DMS153 treated with DMSO at 0.1 percent for 48 hours (cell line): ENCODE results near the gene CSF1.

ENCODE experiments used
- DNase-seq: peaks from one replicate; lab custom pipeline; 2025; ENCODE audit not compliant: unreplicated experiment; lab: John Stamatoyannopoulos, UW

CSF1 gene

GRCh38 chr1:109901141-109901523, 9.5 kb upstream of the CSF1 start:
- no peak for DNase-seq

GRCh38 chr1:109901524-109902145, 9.0 kb upstream of the CSF1 start:
- DNase-seq, result no peak

GRCh38 chr1:109902204-109902985, 8.3 kb upstream of the CSF1 start:
- DNase-seq, result no peak

GRCh38 chr1:109903376-109903930, 7.2 kb upstream of the CSF1 start:
- DNase-seq, result no peak

- no peak for DNase-seq
These were observed 6.4 kb upstream of the CSF1 start for GRCh38 chr1:109904105-109904817.

GRCh38 chr1:109905491-109905890, 5.2 kb upstream of the CSF1 start:
- no peak for DNase-seq

GRCh38 chr1:109906160-109906838, 4.3 kb upstream of the CSF1 start:
- DNase-seq, result no peak

GRCh38 chr1:109906839-109907180, 3.8 kb upstream of the CSF1 start:
- DNase-seq, result no peak

GRCh38 chr1:109907190-109907774, 3.4 kb upstream of the CSF1 start:
- no peak for DNase-seq

GRCh38 chr1:109908836-109909235, 1.8 kb upstream of the CSF1 start:
- DNase-seq, result no peak

- no peak for DNase-seq
These were observed 1.1 kb upstream of the CSF1 start for GRCh38 chr1:109909561-109909960.

GRCh38 chr1:109910963-109911798, 532 bp downstream of the CSF1 start:
- DNase-seq, result no peak

- no peak for DNase-seq
These were observed 1.7 kb downstream of the CSF1 start for GRCh38 chr1:109912214-109912861.

GRCh38 chr1:109912873-109913272, 2.2 kb downstream of the CSF1 start:
- DNase-seq, result no peak

GRCh38 chr1:109913360-109913879, 2.8 kb downstream of the CSF1 start:
- DNase-seq, result no peak

- no peak for DNase-seq
These were observed 4.1 kb downstream of the CSF1 start for GRCh38 chr1:109914587-109915240.

- DNase-seq, result no peak
These were observed 6.6 kb downstream of the CSF1 start for GRCh38 chr1:109917051-109917767.
